ENCODE data around the gene ATM. TPM values are rescaled to one million over a fixed set of nuclear protein-coding genes. Genes with fewer than 3 reads are reported as not detected.

The ATM gene
- total and polyA plus RNA-seq, 2 donors (not counting 3 experiments of a cell fraction or from before 2014, with no cell fraction given): 11.8 to 49.7 TPM

DNA sequence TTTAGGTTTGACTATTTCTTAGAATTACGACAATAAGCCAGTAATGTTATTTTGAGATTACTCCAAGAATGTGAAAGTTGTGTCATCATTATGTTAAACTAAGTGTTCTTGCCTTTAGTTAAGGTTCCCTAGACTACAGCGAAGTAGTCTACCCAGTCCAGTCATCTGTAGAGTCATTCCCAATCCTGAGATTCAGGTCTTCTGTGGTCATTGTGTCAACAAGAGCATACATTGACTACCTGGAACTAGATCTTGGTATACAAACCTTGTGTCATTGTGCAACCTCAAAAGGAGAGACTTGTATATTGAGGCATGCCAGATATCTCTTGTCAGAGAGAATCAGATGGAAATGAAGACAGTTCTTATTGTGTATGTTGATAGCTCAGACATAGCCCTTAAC is 115.9 kb downstream of the ATM start:
- H4K20me1 ChIP-seq (replicated peaks; ENCODE audit: control insufficient read depth, extremely low read depth, insufficient read depth, low read length): no peaks in the 10 kb centered on the region
- FAIRE-seq (no peak), DNase-seq (ENCODE audit: low read depth, low spot score) (no peak)
- CTCF ChIA-PET: interaction anchor here (0.8 to 1.0 kb wide), 2 partner anchors 10 kb away, joined by 3 to 4 read pairs; no protein-coding TSS in a partner anchor
- H3K36me3 ChIP-seq (ENCODE audit: control insufficient read depth in 2 of 2, extremely low read depth in 1 of 2, insufficient read depth in 2 of 2, low read length in 2 of 2): no peaks in the 10 kb centered on the region
- no peak overlapping the region for H3K4me2 ChIP-seq (ENCODE audit: insufficient read depth, low read length)
- H3K79me2 ChIP-seq (ENCODE audit: control insufficient read depth, insufficient read depth, low read length): no peaks in the 10 kb centered on the region
- H3K4me1 ChIP-seq (ENCODE audit: control insufficient read depth, extremely low read depth, insufficient read depth, low read length): no peaks in the 10 kb centered on the region
- no peak overlapping the region for H3K27ac ChIP-seq (ENCODE audit: insufficient read depth, low read depth, low read length)
- H2AFZ ChIP-seq (ENCODE audit: low read depth, low read length): no peak overlapping the region
- H3K9me1 ChIP-seq (replicated peaks; ENCODE audit: control insufficient read depth, extremely low read depth, insufficient read depth, low read length): no peaks in the 10 kb centered on the region
- H3K9me3 ChIP-seq (replicated peaks; ENCODE audit: control insufficient read depth, insufficient read depth, low read length): no peaks in the 10 kb centered on the region
- dilution Hi-C loops (cut with MboI; ENCODE audit: extremely low pct_ligation_motif_present, low sequenced_read_pairs) (no loop called here), intact Hi-C loops (cut with micrococcal nuclease) (no loop called here)
- H3K9ac ChIP-seq (replicated peaks; ENCODE audit: extremely low read depth, insufficient read depth, low read length): no peak overlapping the region
- TF ChIP-seq MYC (IDR thresholded peaks at IDR 0.05; ENCODE audit: low read depth, low read length) (no peak), POLR2A (IDR thresholded peaks at IDR 0.05; ENCODE audit: low read depth, low read length) (no peak), MAX (IDR thresholded peaks at IDR 0.05; ENCODE audit: insufficient read depth, insufficient read length) (no peak), POLR2AphosphoS5 (IDR thresholded peaks at IDR 0.05; ENCODE audit: insufficient read depth, low read depth, low read length) (no peak), EZH2 (IDR thresholded peaks at IDR 0.05; ENCODE audit: borderline replicate concordance, low read depth, low read length, severe bottlenecking) (no peak), GATA2 (IDR thresholded peaks at IDR 0.05; ENCODE audit: insufficient read depth, insufficient read length, low read depth, low read length) (no peak), JUN (IDR thresholded peaks at IDR 0.05; ENCODE audit: borderline replicate concordance, insufficient read depth, insufficient read length, low read depth) (no peak), FOS (IDR thresholded peaks at IDR 0.05; ENCODE audit: borderline replicate concordance, insufficient read depth, low read length) (no peak)
- TF ChIP-seq, protein P1, sequence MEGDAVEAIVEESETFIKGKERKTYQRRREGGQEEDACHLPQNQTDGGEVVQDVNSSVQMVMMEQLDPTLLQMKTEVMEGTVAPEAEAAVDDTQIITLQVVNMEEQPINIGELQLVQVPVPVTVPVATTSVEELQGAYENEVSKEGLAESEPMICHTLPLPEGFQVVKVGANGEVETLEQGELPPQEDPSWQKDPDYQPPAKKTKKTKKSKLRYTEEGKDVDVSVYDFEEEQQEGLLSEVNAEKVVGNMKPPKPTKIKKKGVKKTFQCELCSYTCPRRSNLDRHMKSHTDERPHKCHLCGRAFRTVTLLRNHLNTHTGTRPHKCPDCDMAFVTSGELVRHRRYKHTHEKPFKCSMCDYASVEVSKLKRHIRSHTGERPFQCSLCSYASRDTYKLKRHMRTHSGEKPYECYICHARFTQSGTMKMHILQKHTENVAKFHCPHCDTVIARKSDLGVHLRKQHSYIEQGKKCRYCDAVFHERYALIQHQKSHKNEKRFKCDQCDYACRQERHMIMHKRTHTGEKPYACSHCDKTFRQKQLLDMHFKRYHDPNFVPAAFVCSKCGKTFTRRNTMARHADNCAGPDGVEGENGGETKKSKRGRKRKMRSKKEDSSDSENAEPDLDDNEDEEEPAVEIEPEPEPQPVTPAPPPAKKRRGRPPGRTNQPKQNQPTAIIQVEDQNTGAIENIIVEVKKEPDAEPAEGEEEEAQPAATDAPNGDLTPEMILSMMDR (IDR thresholded peaks at IDR 0.05; ENCODE audit: extremely low read depth in 1 of 2, insufficient read depth in 1 of 2, low read depth in 1 of 2, low read length in 2 of 2): no peak
- no peaks in the 10 kb centered on the region for H3K27me3 ChIP-seq (ENCODE audit: control insufficient read depth in 2 of 2, insufficient read depth in 2 of 2, low read length in 2 of 2)
- no peak overlapping the region for H3K4me3 ChIP-seq (replicated peaks in 1 of 3; ENCODE audit: insufficient read depth in 1 of 3, low read depth in 1 of 3, low read length in 3 of 3)
- BruUV-seq (replicated peaks): no TSS peak
- POLR2A ChIA-PET: no interaction called here
